ENCODE measurements around the gene GALNT9.

- TF ChIP-seq, protein P1, sequence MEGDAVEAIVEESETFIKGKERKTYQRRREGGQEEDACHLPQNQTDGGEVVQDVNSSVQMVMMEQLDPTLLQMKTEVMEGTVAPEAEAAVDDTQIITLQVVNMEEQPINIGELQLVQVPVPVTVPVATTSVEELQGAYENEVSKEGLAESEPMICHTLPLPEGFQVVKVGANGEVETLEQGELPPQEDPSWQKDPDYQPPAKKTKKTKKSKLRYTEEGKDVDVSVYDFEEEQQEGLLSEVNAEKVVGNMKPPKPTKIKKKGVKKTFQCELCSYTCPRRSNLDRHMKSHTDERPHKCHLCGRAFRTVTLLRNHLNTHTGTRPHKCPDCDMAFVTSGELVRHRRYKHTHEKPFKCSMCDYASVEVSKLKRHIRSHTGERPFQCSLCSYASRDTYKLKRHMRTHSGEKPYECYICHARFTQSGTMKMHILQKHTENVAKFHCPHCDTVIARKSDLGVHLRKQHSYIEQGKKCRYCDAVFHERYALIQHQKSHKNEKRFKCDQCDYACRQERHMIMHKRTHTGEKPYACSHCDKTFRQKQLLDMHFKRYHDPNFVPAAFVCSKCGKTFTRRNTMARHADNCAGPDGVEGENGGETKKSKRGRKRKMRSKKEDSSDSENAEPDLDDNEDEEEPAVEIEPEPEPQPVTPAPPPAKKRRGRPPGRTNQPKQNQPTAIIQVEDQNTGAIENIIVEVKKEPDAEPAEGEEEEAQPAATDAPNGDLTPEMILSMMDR (IDR thresholded peaks at IDR 0.05; ENCODE audit: insufficient read depth, low read depth, low read length) = no peak
- no peak for TF ChIP-seq EZH2 (IDR thresholded peaks at IDR 0.05; ENCODE audit: insufficient read depth, low read length)
Measured at GRCh38 chr12:132250707-132251106, 78.7 kb downstream of the GALNT9 start.

All from astrocyte (in vitro differentiated cells and primary cell).